GM19193 (cell line): Measurements from ENCODE around the gene CYP1B1.

Experiments
- POLR2A ChIP-seq: IDR thresholded peaks from 4 replicates; pipeline ENCODE4 v1.6.1; 2011; ENCODE audit not compliant: insufficient read depth, insufficient read length; ENCODE audit errors: extremely low read depth

CYP1B1 gene

GRCh38 chr2:38080346-38080745, 4.4 kb upstream of the CYP1B1 start:
- TF ChIP-seq POLR2A, result no peak

DNA sequence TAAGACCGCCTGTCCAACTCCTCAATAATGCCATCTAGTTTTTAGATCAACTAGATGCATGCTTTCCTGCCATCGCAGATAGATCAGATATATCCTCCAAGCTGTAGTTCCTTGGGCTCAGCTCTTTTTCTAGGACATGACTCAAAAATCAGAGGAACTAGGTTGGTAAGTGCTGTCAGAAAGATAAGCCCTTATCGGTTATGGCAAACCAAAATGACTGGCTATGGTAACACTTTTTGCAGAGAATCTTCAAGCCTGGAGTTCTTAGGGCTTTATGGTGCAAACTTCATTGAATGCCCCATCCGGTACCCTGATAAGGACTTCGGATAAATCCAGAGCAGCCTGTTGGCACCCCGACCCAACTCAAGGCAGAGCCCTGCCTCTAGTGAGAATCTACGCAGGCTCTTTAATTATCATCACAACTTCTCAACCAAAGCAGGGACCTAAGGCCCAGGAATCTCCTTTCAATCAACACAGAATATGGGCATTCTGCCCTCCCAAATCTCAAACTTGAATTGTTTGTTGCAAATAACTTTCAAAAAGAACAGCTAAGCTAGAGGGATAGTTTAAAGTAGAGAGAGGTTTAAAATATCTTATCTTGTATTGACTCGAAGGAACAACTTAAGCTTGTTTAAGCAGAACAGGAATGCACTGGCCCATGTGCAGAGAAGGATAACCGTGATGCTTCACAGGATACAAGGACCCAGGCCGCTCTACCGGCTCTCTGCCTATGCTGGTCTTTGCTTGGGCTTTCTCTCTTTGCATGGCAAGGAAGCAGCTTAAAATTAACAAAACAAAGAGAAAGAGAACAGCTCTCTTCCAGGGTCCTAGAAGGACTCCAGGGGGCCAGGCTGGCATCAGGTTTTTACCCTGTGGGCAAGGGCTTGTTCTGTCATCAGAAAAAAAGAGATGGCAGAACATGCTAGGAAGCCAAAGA, 3.4 kb upstream of the CYP1B1 start:
- TF ChIP-seq POLR2A, result no peak

DNA sequence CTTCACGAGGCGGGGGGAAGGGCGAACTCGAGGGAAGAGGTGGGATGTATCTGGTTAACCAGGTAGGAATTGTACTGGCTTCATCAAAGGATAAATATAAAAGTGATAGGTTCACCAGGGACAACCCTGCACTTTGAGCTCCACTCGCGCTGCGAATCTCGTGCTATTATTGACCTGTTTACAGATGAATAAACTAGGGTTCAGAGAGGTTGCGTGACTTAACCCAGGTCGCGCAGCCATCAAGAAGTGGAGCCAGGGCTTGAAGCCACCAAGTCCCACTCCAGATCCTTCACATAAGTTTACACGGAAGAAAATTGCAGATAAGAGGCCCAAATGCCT, 1.4 kb upstream of the CYP1B1 start:
- no peak for TF ChIP-seq POLR2A

DNA sequence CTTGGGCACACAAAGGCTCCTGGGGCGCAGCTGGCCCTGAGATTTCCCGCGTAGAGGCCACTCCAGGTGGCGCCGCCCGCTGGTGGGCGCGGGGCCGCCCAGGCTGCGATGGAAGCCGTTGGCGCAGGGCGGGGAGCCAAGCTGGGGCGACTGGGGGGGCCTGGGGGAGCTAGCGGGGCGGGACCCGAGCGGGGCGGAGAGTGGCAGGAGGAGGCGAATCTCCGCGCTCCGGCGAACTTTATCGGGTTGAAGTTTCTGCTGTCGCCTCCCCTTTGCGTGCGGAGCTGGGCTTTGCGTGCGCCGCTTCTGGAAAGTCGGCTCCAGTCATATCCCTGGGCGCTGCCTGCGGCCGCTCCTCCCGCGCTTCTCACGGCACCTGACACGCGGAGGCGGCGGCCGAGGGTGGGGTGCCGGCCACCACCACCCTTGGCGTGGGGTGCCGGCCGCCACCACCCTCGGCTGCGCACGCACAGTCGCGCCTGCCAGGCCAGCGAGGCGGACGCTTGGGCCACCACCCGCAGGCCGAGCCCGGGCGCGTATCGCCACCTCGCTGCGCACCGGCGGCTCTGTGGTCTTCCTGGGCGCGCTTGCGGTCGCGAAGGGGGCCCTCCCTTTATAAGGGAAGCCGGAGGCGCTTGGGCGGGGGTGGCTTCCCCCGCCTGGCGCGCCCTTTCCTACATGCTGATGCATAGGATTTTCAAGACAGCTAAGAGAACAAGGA, 919 bp upstream of the CYP1B1 start:
- peak; percentile 18 for TF ChIP-seq POLR2A

DNA sequence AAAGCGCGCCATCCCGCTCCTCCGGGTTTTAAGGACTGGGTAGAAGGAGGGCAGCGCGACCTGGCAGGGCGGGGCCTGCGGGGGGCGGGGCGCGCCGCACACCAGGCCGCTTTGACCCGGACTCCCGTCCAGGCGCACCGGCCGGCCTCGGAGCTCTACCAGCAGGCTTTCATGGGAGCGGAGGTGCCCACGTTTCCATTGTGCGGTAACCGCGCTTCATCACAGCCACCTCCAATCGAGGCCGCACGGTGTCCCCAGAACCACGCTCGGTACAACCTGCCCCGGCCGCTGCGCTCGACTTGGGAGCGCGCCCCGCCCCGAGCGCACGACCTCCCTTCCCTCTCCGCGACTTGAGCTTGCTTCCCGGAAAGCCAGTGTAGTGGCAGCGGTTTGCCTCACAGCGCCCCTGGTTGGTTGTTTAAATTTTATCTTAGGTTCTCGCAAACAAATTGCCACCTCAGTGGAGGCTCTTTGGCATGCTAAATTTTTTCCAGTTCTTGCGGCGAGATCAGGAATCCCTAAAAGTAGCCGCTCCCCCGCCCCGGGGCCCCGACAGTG, 280 bp upstream of the CYP1B1 start:
- TF ChIP-seq POLR2A, result peak; percentile 16

DNA sequence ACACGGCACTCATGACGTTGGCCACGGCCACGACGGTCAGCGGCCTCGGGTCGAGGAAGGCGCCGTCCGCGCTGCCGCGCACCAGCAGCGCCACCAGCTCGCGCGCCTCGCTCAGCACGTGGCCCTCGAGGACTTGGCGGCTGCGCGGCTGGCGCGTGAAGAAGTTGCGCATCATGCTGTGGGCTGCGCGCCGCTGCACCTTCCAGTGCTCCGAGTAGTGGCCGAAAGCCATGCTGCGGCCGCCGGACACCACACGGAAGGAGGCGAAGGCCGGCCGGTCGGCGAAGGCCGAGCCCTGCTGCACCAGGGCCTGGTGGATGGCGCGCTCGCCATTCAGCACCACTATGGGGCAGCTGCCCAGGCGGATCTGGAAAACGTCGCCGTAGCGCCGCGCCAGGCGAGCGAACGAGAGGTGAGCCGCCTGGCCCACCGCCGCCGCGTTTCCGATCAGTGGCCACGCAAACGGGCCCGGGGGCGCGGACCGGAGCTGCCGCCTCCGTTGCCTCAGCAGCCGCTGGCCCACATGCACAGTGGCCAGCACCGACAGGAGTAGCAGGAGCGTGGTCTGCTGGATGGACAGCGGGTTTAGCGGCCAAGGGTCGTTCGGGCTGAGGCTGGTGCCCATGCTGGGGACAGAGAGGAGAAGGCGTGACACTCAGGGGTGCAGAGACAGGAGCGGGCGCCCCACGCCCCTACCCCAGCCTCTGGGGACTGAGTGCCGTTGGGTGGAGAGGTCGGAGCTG, 1.0 kb downstream of the CYP1B1 start:
- no peak for TF ChIP-seq POLR2A

GRCh38 chr2:38074058-38074763, 1.7 kb downstream of the CYP1B1 start:
- TF ChIP-seq POLR2A, result no peak

DNA sequence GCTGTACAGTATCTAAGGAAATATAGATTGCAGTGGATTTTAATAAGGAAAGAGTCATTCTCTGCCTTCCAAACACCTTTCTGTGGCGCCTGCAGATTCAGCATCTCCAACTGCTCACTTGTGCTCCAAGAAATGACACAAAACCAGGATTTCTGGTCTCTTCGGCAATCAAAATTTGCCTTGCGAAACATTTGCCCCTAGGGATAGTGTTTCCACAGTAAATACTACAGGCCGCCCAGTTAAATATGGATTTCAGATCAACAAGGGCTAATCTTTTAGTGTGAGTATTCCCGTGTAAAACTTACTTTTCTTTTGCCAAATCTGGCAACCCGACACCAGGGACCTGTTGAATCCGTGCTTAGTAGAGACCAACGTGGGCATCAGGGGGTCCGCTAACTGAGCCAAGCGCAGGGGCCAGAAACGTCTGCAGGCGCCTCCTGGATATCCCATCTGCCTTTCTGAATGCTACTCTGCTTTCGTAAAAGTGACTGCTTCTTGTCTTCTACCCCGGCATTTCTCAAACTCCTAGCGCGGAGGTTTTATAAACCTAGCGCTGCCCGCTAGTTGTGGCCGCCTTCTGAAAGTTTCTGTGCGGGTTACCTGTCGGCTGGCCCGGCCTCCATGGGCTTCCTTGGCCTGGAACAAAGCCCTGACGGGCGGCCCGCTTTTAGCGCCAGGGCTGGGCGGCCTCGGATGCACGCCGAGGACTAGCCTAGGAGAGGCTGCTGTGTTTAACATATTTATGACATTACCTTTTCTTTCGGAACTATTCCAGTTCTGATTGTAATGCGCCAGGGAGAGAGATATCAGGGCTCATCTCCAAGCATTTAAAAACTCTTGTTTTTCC, 2.5 kb downstream of the CYP1B1 start:
- no peak for TF ChIP-seq POLR2A

GRCh38 chr2:38070438-38070837, 5.5 kb downstream of the CYP1B1 start:
- TF ChIP-seq POLR2A, result no peak

GRCh38 chr2:38068234-38068633, 7.7 kb downstream of the CYP1B1 start:
- TF ChIP-seq POLR2A, result no peak

GRCh38 chr2:38066421-38067115, 9.4 kb downstream of the CYP1B1 start:
- TF ChIP-seq POLR2A, result no peak

GRCh38 chr2:38065502-38066135, 10.3 kb downstream of the CYP1B1 start:
- no peak for TF ChIP-seq POLR2A
